ENCODE results near the gene DLAT.
"Not testable (repeated sequence)": the region's sequence is repeated elsewhere in the genome, so short reads cannot be mapped to it uniquely, and the experiment has no call there.

DLAT gene

GRCh38 chr11:112050721-112051120 is 25.5 kb downstream of the DLAT start:
- no peak for DNase-seq

GRCh38 chr11:112051768-112052167 is 26.6 kb downstream of the DLAT start:
- no peak for DNase-seq

- no peak for DNase-seq
Measured at GRCh38 chr11:112057170-112057569, 32.0 kb downstream of the DLAT start.

GRCh38 chr11:112058103-112058502 is 32.9 kb downstream of the DLAT start:
- DNase-seq, result no peak

- no peak for DNase-seq
Measured at GRCh38 chr11:112062923-112063322, 37.7 kb downstream of the DLAT start.

GRCh38 chr11:112073941-112074811 is 49.0 kb downstream of the DLAT start, which contains the start of the genes NKAPD1 and PIH1D2:
Gene NKAPD1, plus strand, starts transcription at chr11:112074299. Its CDS starts 1,276 bp downstream, at chr11:112075575.
Gene PIH1D2, minus strand, starts transcription at chr11:112074017. Its CDS starts 843 bp downstream, at chr11:112073174.
- peak; percentile 78 for DNase-seq

- no peak for DNase-seq
Measured at GRCh38 chr11:112082729-112083128, 57.5 kb downstream of the DLAT start.

- peak; percentile 35 for DNase-seq
Measured at GRCh38 chr11:112085822-112086421, 60.7 kb downstream of the DLAT start.

- peak; percentile 92 for DNase-seq
Measured at GRCh38 chr11:112086422-112087191, 61.4 kb downstream of the DLAT start, which contains the start of the genes SDHD and TIMM8B. Gene SDHD, plus strand, starts transcription at chr11:112086873. Its CDS starts 35 bp downstream, at chr11:112086908. Gene TIMM8B, minus strand, starts transcription at chr11:112086756. Its CDS starts 33 bp downstream, at chr11:112086723.

- no peak for DNase-seq
Measured at GRCh38 chr11:112087212-112087611, 62.0 kb downstream of the DLAT start.

- not testable (repeated sequence) for DNase-seq
Measured at GRCh38 chr11:112095302-112095701, 70.1 kb downstream of the DLAT start.

GRCh38 chr11:112096194-112096593 is 71.0 kb downstream of the DLAT start:
- no peak for DNase-seq

GRCh38 chr11:112097734-112098528 is 72.7 kb downstream of the DLAT start:
- no peak for DNase-seq

- DNase-seq, result no peak
Measured at GRCh38 chr11:112100462-112100861, 75.3 kb downstream of the DLAT start.

- DNase-seq, result no peak
Measured at GRCh38 chr11:112103446-112103845, 78.2 kb downstream of the DLAT start.

- no peak for DNase-seq
Measured at GRCh38 chr11:112106070-112106469, 80.9 kb downstream of the DLAT start.
